Breast epithelium (tissue), 4 donors: ENCODE results near the gene GID8. TPM values are rescaled to one million over a fixed set of nuclear protein-coding genes. Genes with fewer than 3 reads are reported as not detected.

Experiments
- DNase-seq, 2 donors: peaks; one replicate each; pipeline ENCODE4 v3.0.0-alpha.2; 2019; ENCODE audit warnings: low spot score in 2 of 2
- H3K27ac ChIP-seq, 2 donors: fragments of 200-600 bp; sonication (generic) in 1 of 2; one replicate each; pipeline ENCODE4 v1.5.1; 2016 to 2019; ENCODE audit warnings: mild to moderate bottlenecking in 1 of 2
- H3K27me3 ChIP-seq, 2 donors: fragments of 200-600 bp; sonication (generic) in 1 of 2; one replicate each; pipeline versions ENCODE4 v1.5.1 to v1.6.0; 2017 to 2019; ENCODE audit warnings: control low read depth in 1 of 2, mild to moderate bottlenecking in 1 of 2
- H3K36me3 ChIP-seq: fragments of 200-600 bp; one replicate; pipeline ENCODE4 v1.5.1; 2019
- H3K4me1 ChIP-seq, 2 donors: fragments of 200-600 bp; sonication (generic); one replicate each; pipeline ENCODE4 v1.5.1; 2016 to 2019; ENCODE audit warnings: control low read depth in 1 of 2
- H3K4me3 ChIP-seq, 3 donors: fragments of 200-600 bp; sonication (generic); 1 replicate in 2 of 3; 2 replicates in 1 of 3; pipeline ENCODE4 v1.5.1; 2016 to 2019; ENCODE audit warnings: mild to moderate bottlenecking in 3 of 3, moderate library complexity in 2 of 3
- H3K9me3 ChIP-seq, 2 donors: fragments of 200-600 bp; sonication (generic) in 1 of 2; one replicate each; pipeline ENCODE4 v1.5.1; 2016 to 2019; ENCODE audit warnings: control low read depth in 1 of 2
- POLR2A ChIP-seq: fragments of 450-650 bp; IDR thresholded peaks from one replicate; pipeline ENCODE4 v1.6.1; 2016; ENCODE audit warnings: antibody characterized with exemption, mild to moderate bottlenecking, moderate library complexity
- POLR2AphosphoS5 ChIP-seq, 3 donors: sonication (generic); formaldehyde crosslinking; IDR thresholded peaks; one replicate each; pipeline ENCODE4 v1.6.1; 2017; ENCODE audit warnings: antibody characterized with exemption in 3 of 3
- intact Hi-C: fragments of 100-400 bp; cut with DNase I; formaldehyde crosslinking; loops from one replicate; pipeline ENCODE4 v1.15.1; 2023; ENCODE audit warnings: low total_unique reads
- total RNA-seq, 3 donors: library from RNA; depleted of rRNA; stranded (reverse); fragments of >200 nt; gene quantifications; one replicate each; pipeline ENCODE4 v1.1.0, GENCODE V29; 2016
- TF ChIP-seq, protein P1 (sequence below), 3 donors: fragments of 450-650 bp; IDR thresholded peaks; one replicate each; pipeline ENCODE4 v1.5.1; 2016 to 2017; ENCODE audit warnings: antibody characterized with exemption in 3 of 3, mild to moderate bottlenecking in 3 of 3, moderate library complexity in 3 of 3

Gene GID8
- total RNA-seq, 3 donors from 2014 or later = 30.2 to 36.7 (median 31.8) TPM

DNA sequence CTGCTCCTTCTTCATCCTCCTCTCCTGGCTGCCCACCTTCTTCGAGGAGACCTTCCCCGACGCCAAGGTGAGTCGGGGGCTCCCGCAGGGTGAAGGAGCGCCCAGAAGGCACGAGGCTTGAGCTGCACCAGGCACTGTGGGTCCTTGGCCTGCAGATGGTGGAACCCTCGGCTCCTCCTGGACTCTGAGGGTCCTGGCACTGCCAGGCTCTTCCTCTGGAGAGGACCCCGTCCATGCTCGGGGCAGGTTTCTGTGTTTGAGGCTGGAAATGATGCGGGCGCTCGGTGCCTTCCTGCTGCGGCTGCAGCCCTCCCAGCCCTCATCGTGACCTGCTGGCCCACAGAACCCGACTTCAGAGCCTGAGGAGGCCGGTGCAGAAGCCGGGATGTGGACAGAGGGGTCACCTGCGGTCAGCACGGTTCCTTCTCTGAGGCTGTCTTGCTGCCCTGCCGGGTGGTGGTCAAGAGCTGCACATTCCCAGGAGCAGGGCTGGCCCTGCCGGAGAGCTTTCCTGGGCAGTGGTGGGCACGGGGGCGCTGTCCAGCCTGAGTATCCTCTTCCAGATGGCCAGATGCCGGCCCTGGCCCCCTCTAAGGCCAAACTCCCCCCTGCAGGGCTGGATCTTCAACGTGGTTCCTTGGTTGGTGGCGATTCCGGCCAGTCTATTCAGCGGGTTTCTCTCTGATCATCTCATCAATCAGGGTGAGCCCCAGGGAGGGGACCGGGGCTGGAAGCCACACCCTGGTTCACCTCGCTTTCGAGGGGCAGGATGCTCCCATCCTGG is 25.9 kb downstream of the GID8 start:
- Histone ChIP-seq H3K4me1 (no peaks in the 10 kb centered on the region), H3K9me3 (no peaks in the 10 kb centered on the region), H3K27ac (no peak overlapping the region), H3K4me3 (no peak overlapping the region), H3K27me3 (no peaks in the 10 kb centered on the region), H3K36me3 (no peaks in the 10 kb centered on the region)
- DNase-seq = no peak
- intact Hi-C loops = no loop called here
- TF ChIP-seq, protein P1, sequence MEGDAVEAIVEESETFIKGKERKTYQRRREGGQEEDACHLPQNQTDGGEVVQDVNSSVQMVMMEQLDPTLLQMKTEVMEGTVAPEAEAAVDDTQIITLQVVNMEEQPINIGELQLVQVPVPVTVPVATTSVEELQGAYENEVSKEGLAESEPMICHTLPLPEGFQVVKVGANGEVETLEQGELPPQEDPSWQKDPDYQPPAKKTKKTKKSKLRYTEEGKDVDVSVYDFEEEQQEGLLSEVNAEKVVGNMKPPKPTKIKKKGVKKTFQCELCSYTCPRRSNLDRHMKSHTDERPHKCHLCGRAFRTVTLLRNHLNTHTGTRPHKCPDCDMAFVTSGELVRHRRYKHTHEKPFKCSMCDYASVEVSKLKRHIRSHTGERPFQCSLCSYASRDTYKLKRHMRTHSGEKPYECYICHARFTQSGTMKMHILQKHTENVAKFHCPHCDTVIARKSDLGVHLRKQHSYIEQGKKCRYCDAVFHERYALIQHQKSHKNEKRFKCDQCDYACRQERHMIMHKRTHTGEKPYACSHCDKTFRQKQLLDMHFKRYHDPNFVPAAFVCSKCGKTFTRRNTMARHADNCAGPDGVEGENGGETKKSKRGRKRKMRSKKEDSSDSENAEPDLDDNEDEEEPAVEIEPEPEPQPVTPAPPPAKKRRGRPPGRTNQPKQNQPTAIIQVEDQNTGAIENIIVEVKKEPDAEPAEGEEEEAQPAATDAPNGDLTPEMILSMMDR (IDR thresholded peaks at IDR 0.05) = no peak
- no peak for TF ChIP-seq POLR2A
- no peak for TF ChIP-seq POLR2AphosphoS5 (IDR thresholded peaks at IDR 0.05)

DNA sequence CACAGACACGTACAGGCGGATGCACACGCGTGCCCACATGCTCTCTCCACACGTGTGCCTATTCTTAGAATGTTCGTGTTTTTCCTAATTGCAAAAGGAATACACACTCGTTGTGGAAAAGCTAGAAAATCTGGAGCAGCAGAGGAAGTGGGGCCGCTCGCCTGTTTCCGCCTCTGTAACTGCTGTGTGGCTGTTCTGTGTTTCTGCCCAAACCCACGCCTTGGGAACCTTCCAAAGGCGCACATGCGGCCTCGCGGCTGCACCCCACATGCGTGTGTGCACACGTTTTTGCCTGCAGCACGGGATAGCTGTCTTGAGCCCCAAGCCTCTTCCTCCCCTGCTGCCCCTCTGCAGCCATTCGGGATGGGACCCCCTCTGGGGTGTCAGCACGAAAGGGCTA is 26.8 kb downstream of the GID8 start:
- H3K27me3 ChIP-seq = no peaks in the 10 kb centered on the region
- no peak overlapping the region for H3K27ac ChIP-seq
- no peak overlapping the region for H3K4me3 ChIP-seq
- no peaks in the 10 kb centered on the region for H3K4me1 ChIP-seq
- TF ChIP-seq POLR2AphosphoS5 (IDR thresholded peaks at IDR 0.05) = no peak
- no peak for TF ChIP-seq POLR2A
- TF ChIP-seq, protein P1 (IDR thresholded peaks at IDR 0.05) = no peak
- no peak for DNase-seq
- no peaks in the 10 kb centered on the region for H3K36me3 ChIP-seq
- H3K9me3 ChIP-seq = no peaks in the 10 kb centered on the region
- intact Hi-C loops = no loop called here

DNA sequence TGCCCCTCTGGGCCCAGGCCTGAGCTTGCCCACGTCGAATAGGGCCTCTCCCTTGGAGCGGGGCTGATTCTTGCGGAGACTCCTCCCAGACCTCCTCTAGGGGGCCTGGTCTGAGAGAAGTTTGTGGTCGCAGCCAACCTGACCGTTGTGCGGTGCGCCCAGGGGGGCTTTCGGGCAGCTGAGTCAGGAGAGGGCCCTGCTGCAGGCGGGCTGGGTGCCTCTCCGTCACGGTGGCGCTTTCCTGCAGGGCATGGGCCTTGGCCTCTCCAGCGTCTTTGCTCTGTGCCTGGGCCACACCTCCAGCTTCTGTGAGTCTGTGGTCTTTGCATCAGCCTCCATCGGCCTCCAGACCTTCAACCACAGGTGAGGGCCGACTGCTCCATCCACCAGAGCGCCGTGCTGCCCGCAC is 27.4 kb downstream of the GID8 start:
- Histone ChIP-seq H3K4me3 (no peak overlapping the region), H3K27me3 (peaks cover 0 to 4% of the 10 kb centered on the region in 2 donors), H3K27ac (no peak overlapping the region), H3K4me1 (no peaks in the 10 kb centered on the region), H3K36me3 (no peaks in the 10 kb centered on the region), H3K9me3 (no peaks in the 10 kb centered on the region)
- no peak for TF ChIP-seq POLR2AphosphoS5 (IDR thresholded peaks at IDR 0.05)
- no peak for TF ChIP-seq POLR2A
- TF ChIP-seq, protein P1 (IDR thresholded peaks at IDR 0.05) = no peak
- intact Hi-C loops = no loop called here
- no peak for DNase-seq

DNA sequence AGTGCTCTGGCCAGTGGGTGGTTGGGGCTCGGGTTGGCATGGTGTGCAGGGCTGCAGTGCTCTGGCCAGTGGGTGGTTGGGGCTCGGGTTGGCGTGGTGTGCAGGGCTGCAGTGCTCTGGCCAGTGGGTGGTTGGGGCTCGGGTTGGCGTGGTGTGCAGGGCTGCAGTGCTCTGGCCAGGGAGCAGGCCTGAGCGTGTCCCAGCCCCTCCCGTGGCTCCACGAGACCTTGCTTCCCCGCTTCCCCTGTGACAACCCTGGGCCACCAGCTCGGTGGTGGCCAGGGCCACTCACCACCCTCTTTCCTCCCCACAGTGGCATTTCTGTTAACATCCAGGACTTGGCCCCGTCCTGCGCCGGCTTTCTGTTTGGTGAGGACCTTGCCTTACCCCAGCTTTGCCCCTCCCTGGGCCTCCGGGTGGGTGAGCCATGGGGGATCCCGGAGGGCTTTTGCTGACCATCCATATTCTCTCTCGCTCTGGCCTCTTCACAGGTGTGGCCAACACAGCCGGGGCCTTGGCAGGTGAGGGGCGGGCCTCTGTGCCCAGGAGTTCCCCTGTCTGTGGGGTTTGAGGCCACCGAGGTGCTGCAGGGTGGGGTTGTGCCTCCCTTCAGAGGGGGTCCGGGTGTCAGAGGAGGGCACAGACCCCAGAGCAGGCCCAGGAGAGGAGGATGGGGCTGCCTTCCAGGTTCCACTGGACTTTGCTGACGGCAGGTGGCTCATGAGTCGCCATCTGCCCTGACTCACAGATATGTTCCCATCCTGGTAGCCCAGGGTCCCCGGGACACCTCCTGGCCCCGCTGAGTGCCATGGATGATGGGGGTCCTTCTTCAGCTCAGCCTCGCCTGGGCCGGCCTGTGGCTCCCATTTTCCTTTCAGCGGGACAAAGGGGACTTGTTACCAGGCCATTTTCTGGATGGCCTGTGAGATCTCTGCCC is 28.5 kb downstream of the GID8 start:
- no peaks in the 10 kb centered on the region for H3K4me1 ChIP-seq
- H3K27me3 ChIP-seq = peaks cover 0 to 5% of the 10 kb centered on the region in 2 donors
- no peak for DNase-seq
- H3K36me3 ChIP-seq = no peaks in the 10 kb centered on the region
- intact Hi-C loops = no loop called here
- H3K9me3 ChIP-seq = no peaks in the 10 kb centered on the region
- no peak overlapping the region for H3K27ac ChIP-seq
- no peak overlapping the region for H3K4me3 ChIP-seq
- TF ChIP-seq POLR2A = no peak
- no peak for TF ChIP-seq POLR2AphosphoS5 (IDR thresholded peaks at IDR 0.05)
- TF ChIP-seq, protein P1 (IDR thresholded peaks at IDR 0.05) = no peak

DNA sequence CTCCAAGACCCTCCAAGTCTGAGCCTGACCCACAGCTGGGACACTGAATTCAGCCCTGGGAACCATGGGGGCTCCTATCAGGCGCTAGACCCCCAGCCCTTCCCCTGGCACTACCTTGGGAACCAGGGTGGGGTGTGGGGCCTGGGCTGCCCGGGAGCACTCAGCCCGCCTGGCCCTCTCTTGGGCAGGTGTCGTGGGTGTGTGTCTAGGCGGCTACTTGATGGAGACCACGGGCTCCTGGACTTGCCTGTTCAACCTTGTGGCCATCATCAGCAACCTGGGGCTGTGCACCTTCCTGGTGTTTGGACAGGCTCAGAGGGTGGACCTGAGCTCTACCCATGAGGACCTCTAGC is 29.2 kb downstream of the GID8 start:
- Histone ChIP-seq H3K4me3 (no peak overlapping the region), H3K9me3 (no peaks in the 10 kb centered on the region), H3K36me3 (no peaks in the 10 kb centered on the region), H3K27ac (no peak overlapping the region), H3K27me3 (peaks cover 0 to 5% of the 10 kb centered on the region in 2 donors), H3K4me1 (no peaks in the 10 kb centered on the region)
- no peak for TF ChIP-seq POLR2AphosphoS5 (IDR thresholded peaks at IDR 0.05)
- TF ChIP-seq POLR2A = no peak
- TF ChIP-seq, protein P1 (IDR thresholded peaks at IDR 0.05) = no peak
- no peak for DNase-seq
- intact Hi-C loops = no loop called here
